Cardiac fibroblast (primary cell): ENCODE measurements around the gene DNM3.

Experiments used
- DNase-seq, 2 donors: peaks; one replicate each; pipeline versions ENCODE4 v3.0.0 to v3.0.0-alpha.2; 2010; ENCODE audit warnings: low read depth in 2 of 2
- H3K4me3 ChIP-seq, 2 donors: replicated peaks in 1 of 2; 1 replicate in 1 of 2; 2 replicates in 1 of 2; pipeline ENCODE4 v1.5.1; 2011; ENCODE audit warnings: low read depth in 2 of 2, low read length in 2 of 2, mild to moderate bottlenecking in 2 of 2, moderate library complexity in 1 of 2
- TF ChIP-seq, protein P1 (sequence below): IDR thresholded peaks from one replicate; pipeline ENCODE4 v1.5.1; 2011; ENCODE audit warnings: low read depth, mild to moderate bottlenecking, low read length, inconsistent platforms

DNM3 gene

DNA sequence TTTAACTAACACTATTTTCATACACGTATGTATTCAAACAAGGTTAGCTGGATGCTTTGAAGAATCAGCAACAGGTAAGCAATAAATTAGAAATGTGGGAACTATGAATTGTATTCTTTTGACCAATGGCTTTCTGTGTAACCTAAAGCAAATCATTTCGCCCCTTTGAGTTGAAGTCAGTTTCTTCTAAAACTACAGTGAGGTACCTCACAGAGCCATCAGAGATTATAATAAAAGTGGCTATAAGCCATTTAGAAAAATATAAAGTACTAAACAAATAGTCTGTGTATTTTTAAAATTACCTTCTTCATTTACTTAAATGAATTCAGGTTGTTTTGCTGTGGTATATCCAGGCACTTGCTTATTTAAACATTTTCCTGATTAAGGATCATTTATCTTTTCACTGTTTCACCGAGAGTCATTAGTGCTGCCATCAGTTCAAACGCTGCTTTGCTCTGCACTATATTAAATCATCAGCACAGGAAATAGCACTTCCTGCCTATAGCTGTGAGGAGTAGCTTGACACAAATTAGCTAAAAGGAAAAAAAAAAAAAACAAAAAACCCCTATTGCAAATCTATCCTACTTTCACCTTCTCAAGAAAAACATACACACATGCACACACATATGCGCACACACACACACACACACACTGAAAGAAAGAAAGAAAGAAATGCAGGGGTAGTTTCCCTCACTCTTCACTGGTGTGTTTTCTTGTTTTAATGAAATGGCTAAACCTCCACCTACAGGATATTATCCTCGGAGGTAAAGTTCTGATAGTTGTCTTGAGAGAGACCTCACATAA lies 539.3 kb downstream of the DNM3 start:
- TF ChIP-seq, protein P1, sequence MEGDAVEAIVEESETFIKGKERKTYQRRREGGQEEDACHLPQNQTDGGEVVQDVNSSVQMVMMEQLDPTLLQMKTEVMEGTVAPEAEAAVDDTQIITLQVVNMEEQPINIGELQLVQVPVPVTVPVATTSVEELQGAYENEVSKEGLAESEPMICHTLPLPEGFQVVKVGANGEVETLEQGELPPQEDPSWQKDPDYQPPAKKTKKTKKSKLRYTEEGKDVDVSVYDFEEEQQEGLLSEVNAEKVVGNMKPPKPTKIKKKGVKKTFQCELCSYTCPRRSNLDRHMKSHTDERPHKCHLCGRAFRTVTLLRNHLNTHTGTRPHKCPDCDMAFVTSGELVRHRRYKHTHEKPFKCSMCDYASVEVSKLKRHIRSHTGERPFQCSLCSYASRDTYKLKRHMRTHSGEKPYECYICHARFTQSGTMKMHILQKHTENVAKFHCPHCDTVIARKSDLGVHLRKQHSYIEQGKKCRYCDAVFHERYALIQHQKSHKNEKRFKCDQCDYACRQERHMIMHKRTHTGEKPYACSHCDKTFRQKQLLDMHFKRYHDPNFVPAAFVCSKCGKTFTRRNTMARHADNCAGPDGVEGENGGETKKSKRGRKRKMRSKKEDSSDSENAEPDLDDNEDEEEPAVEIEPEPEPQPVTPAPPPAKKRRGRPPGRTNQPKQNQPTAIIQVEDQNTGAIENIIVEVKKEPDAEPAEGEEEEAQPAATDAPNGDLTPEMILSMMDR: no peak
- no peak overlapping the region for H3K4me3 ChIP-seq
- DNase-seq: no peak

DNA sequence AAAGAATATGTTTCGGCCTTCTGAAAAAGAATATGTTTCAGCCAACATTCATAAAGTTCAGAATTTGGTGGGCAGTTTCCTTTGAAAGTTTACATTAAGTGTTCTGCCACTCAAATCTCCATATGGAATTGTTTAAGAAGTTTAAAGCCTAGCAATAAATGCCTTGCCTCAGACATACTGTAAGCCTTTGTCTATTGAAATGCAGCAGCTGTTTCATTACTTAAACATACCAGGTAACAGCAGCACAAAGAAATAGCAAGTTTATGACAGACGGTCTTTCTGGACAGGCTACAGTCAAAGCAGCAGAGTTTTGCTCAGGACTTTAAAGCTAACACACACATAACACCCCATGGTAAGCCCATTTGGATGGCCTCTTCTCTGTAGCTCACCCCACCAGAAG lies 540.6 kb downstream of the DNM3 start:
- DNase-seq: no peak
- no peak overlapping the region for H3K4me3 ChIP-seq
- TF ChIP-seq, protein P1: no peak

DNA sequence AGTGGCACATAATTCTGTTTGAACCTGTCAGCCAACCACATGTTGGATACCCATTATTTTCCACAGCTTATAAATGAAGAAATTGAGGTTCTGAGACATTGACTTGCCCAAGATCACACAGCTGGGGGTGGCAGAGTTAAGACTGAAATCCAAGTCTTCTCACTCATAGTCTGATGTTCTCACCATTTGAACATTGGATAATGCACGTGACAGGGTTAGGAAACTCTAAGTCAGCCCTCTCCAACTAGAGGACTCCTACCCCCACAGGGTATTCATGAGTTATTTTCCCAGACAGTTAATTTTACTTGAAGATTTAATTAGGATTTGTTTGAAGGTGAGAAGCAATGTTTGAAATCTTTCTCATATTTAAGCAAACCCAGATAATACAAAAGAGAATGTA lies 541.1 kb downstream of the DNM3 start:
- DNase-seq: no peak
- TF ChIP-seq, protein P1: no peak
- no peak overlapping the region for H3K4me3 ChIP-seq

DNA sequence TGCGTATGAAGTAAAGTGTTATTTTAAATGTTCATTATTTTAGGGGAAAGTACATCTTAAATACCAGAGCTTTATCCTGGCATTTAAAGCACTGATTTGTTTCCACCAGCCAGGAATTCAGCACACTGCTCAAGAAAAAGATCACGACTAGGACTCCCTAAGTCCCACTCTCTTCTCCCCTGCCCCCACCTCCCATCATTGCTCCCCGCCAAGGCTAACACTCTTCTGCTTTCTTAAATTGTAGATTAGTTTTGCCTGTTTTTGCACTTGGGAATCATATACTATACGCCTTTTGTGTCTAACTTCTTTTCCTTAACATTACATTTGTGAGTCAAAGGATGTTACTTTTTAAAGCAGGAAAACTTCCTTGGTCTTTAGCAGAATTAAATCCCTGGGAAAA lies 541.7 kb downstream of the DNM3 start:
- no peak overlapping the region for H3K4me3 ChIP-seq
- DNase-seq: no peak
- TF ChIP-seq, protein P1: no peak

DNA sequence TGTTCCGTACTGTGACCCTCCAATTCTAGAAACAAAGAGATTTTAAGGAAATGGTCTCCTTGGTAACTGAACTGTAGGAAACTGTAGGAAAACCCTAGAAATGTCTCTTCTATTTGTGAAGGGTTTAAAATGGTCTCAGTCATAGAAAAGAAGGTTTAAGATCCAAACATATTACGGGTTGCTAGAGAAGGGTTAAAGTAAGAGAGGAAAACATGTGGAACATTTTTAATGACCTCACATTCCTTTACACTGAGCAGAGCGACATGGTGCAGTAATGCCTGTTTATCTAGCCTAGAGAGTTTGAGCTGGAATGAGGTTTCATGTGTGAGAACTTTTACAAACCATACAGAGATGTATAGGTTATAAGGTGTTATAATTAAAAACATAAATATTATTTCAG lies 542.2 kb downstream of the DNM3 start:
- DNase-seq: peak; percentile 65 to 73
- no peak overlapping the region for H3K4me3 ChIP-seq

DNA sequence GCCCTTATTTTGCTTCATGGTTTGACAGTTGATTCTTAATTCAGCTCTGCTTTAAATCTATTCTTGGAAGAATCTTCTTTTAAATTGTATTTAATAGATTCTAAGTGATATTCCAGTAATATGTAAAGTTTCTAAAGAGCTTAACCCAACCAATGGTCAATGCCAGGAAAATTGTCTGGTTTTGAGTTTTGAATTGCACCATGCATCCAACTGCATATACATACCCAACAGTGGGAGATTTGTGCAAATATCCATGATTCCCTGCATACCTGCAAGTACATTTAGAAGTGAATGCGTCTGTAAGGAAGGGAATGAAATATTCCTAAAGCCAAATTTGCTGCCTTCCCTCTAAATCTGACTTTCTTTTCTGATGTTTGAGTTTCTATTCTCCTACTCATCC lies 543.4 kb downstream of the DNM3 start:
- TF ChIP-seq, protein P1: no peak
- H3K4me3 ChIP-seq: no peak overlapping the region
- no peak for DNase-seq

More for the DNA sequence above, 542.2 kb downstream of the DNM3 start:
- TF ChIP-seq, protein P1: no peak

DNA sequence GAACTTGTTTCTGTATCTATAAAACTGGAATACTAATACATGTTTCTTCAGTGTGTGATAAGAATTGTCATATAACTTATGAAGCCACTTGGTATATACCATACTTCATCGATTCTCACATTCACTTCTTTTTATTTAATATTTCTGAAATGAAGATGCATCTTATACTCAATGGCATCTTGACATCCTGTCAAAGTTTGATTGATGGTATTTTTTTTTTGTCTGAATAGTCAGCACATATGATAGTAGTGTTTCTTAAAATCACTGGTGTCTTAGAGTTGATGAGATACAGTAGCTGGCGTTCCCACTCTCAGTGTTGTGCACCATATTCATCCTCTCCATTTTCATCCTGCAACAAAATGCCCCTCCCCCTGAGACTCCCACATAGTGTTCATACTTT lies 544.7 kb downstream of the DNM3 start:
- no peak for DNase-seq
- H3K4me3 ChIP-seq: no peak overlapping the region
- TF ChIP-seq, protein P1: no peak
